AG09319 (cell line): ENCODE measurements around the gene THOC7.

ENCODE experiments used
- DNase-seq: peaks from one replicate; pipeline ENCODE4 v3.0.0-alpha.2; 2010; ENCODE audit warnings: low read depth; ENCODE audit errors: extremely low read depth
- CTCF ChIP-seq: IDR thresholded peaks from 2 replicates; pipeline ENCODE4 v1.5.1; 2011; ENCODE audit warnings: low read depth, mild to moderate bottlenecking, inconsistent platforms, low read length, moderate library complexity

Gene THOC7

GRCh38 chr3:63842127-63842526 is 21.5 kb downstream of the THOC7 start:
- no peak for DNase-seq
- no peak for TF ChIP-seq CTCF

GRCh38 chr3:63841704-63842103 is 21.9 kb downstream of the THOC7 start:
- DNase-seq, result no peak
- TF ChIP-seq CTCF, result no peak

GRCh38 chr3:63832395-63832794 is 31.2 kb downstream of the THOC7 start:
- DNase-seq, result no peak
- TF ChIP-seq CTCF, result no peak

- DNase-seq, result no peak
- TF ChIP-seq CTCF, result no peak
Observed at GRCh38 chr3:63830526-63830925, 33.1 kb downstream of the THOC7 start.

GRCh38 chr3:63824309-63824708 is 39.3 kb downstream of the THOC7 start:
- DNase-seq, result no peak

GRCh38 chr3:63819151-63819398 is 44.5 kb downstream of the THOC7 start, which contains the start of gene C3orf49:
C3orf49 (plus strand) TSS chr3:63819299; CDS start chr3:63819472, 173 bp downstream.
- TF ChIP-seq CTCF, result no peak
- DNase-seq, result no peak

More at GRCh38 chr3:63824309-63824708, 39.3 kb downstream of the THOC7 start:
- TF ChIP-seq CTCF, result no peak

GRCh38 chr3:63818282-63819150 is 45.1 kb downstream of the THOC7 start:
- DNase-seq, result peak; percentile 27
- TF ChIP-seq CTCF, result peak; percentile 75
